Vagina (tissue), 2 donors: ENCODE results near the gene MAP4K2. TPM values are rescaled to one million over a fixed set of nuclear protein-coding genes. Genes with fewer than 3 reads are reported as not detected.

Experiments
- DNase-seq, 2 donors: peaks; one replicate each; pipeline ENCODE4 v3.0.0-alpha.2; 2017; ENCODE audit errors: extremely low spot score in 2 of 2
- H3K27ac ChIP-seq: fragments of 200-600 bp; sonication (generic); one replicate; pipeline ENCODE4 v1.5.1; 2019
- H3K27me3 ChIP-seq: fragments of 200-600 bp; sonication (generic); one replicate; pipeline ENCODE4 v1.5.1; 2019
- H3K36me3 ChIP-seq, 2 donors: fragments of 200-600 bp; sonication (generic); one replicate each; pipeline ENCODE4 v1.5.1; 2017 to 2019
- H3K4me1 ChIP-seq: fragments of 200-600 bp; sonication (generic); one replicate; pipeline ENCODE4 v1.5.1; 2019
- H3K4me3 ChIP-seq, 2 donors: fragments of 200-600 bp; sonication (generic); 1 replicate in 1 of 2; 2 replicates in 1 of 2; pipeline ENCODE4 v1.5.1; 2016 to 2019
- H3K9me3 ChIP-seq: fragments of 200-600 bp; sonication (generic); one replicate; pipeline ENCODE4 v1.5.1; 2019
- POLR2A ChIP-seq, 2 donors: fragments of 450-650 bp; IDR thresholded peaks; one replicate each; pipeline ENCODE4 v1.6.1; 2017; ENCODE audit warnings: antibody characterized with exemption in 2 of 2, mild to moderate bottlenecking in 2 of 2, moderate library complexity in 2 of 2
- POLR2AphosphoS5 ChIP-seq, 2 donors: sonication (generic); formaldehyde crosslinking; IDR thresholded peaks; one replicate each; pipeline ENCODE4 v1.9.0; 2017; ENCODE audit warnings: antibody characterized with exemption in 2 of 2, mild to moderate bottlenecking in 2 of 2, low read depth in 1 of 2; ENCODE audit not compliant: insufficient read depth in 1 of 2
- intact Hi-C: fragments of 100-400 bp; cut with DNase I; formaldehyde crosslinking; loops from one replicate; pipeline ENCODE4 v1.15.1; 2023
- total RNA-seq: library from RNA; depleted of rRNA; stranded (reverse); fragments of >200 nt; gene quantifications from one replicate; pipeline ENCODE4 v1.2.3, GENCODE V29; 2016
- TF ChIP-seq, protein P1 (sequence below), 3 experiments: fragments of 450-650 bp in 2 of 3; fragments of 200-600 bp in 1 of 3; sonication (generic) in 1 of 3; IDR thresholded peaks; one replicate each; pipeline ENCODE4 v1.5.1; 2017 to 2019; ENCODE audit warnings: antibody characterized with exemption in 3 of 3, mild to moderate bottlenecking in 2 of 3, moderate library complexity in 2 of 3

The MAP4K2 gene
- total RNA-seq, 1 donor from 2014 or later = 20.6 TPM

DNA sequence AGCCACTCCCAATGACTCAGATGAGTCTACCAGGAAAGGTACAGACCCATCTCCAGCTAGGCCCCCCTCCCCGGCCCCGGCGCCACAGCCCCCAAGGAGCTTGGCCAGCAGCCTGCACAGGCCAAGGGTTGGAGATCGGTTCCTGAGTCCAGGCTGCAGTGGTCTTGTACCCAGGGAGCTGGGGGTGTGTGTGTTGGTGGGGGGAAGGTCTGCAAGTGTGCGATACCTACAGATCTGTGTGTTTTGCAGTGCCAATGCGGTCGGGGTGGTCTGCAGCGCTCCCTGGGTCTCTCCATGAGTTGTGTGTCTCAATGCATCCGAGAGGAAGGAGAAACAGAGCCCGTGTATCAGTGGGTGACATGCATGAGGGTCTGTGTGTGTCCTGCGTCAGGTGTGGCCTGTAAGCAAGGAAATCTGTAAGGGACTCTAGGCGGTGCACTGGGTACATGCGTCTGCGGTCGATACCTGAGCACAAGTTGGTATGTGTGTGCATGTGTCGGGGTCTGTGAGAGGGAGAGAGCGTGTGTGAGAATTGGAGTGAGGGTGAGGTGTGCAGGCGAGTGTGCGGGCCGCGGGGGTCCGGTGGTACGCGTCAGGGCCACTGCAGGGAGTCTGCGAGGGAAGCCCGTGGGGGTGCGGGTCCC is 40.8 kb upstream of the MAP4K2 start:
- no peak for DNase-seq
- peaks cover 25% of the 10 kb centered on the region for H3K4me1 ChIP-seq
- peak overlapping the region; percentile 50 to 56 for H3K4me3 ChIP-seq
- no peaks in the 10 kb centered on the region for H3K27me3 ChIP-seq
- intact Hi-C loops = loop anchor here (2.0 kb wide), 1 partner anchor 45 kb away; no protein-coding TSS in a partner anchor
- H3K27ac ChIP-seq = peak overlapping the region; percentile 78
- H3K9me3 ChIP-seq = no peaks in the 10 kb centered on the region
- peaks cover 0 to 7% of the 10 kb centered on the region in 2 donors for H3K36me3 ChIP-seq
- TF ChIP-seq, protein P1, sequence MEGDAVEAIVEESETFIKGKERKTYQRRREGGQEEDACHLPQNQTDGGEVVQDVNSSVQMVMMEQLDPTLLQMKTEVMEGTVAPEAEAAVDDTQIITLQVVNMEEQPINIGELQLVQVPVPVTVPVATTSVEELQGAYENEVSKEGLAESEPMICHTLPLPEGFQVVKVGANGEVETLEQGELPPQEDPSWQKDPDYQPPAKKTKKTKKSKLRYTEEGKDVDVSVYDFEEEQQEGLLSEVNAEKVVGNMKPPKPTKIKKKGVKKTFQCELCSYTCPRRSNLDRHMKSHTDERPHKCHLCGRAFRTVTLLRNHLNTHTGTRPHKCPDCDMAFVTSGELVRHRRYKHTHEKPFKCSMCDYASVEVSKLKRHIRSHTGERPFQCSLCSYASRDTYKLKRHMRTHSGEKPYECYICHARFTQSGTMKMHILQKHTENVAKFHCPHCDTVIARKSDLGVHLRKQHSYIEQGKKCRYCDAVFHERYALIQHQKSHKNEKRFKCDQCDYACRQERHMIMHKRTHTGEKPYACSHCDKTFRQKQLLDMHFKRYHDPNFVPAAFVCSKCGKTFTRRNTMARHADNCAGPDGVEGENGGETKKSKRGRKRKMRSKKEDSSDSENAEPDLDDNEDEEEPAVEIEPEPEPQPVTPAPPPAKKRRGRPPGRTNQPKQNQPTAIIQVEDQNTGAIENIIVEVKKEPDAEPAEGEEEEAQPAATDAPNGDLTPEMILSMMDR (IDR thresholded peaks at IDR 0.05) = no peak
- TF ChIP-seq POLR2AphosphoS5 (IDR thresholded peaks at IDR 0.05; ENCODE audit: insufficient read depth in 1 of 2, low read depth in 1 of 2) (no peak), POLR2A (IDR thresholded peaks at IDR 0.05) (no peak)

DNA sequence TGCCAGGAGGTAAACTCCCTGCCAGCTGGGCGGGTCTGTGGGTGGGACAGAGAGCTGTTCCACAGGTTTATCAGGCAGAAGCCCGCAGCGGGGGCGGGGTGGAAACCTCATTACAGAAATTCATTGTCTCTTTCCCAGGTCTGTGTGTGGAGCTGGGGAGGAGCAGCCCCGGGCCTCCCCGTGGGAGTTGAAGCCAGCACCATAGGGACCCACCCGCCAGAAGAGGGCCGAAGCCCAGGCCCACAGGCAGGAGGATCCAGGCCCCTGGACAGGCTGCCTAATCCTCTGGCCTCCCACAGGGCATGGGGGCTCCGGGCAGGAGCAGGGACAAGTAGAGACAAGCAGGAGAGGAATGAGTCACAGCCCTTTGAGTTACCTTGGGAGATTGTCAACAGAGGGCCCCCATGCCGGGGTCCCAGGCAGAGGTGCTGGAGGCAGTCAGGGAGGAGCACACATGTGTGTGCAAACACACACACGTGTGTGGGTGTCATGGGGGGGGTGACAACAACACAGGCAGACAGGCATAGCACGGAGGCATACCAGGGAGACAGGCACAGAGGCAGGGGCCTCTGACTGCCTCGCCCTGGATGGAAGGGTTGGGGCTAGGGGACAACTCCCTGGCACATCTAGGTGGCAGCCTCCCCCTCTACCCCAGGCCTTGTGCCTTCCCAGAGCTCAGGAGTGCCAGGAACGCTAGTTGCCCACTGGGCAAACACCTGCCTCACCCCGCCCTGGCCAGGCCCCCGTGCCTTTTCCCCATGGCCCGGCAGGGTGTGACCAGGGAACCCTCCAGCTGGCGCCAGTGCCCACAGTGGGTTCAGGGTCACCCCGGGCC is 40.1 kb upstream of the MAP4K2 start:
- H3K36me3 ChIP-seq = peaks cover 0 to 7% of the 10 kb centered on the region in 2 donors
- no peak for DNase-seq
- H3K27ac ChIP-seq = peak overlapping the region; percentile 78
- peaks cover 18% of the 10 kb centered on the region for H3K4me1 ChIP-seq
- no peaks in the 10 kb centered on the region for H3K9me3 ChIP-seq
- peak overlapping the region; percentile 50 to 56 for H3K4me3 ChIP-seq
- H3K27me3 ChIP-seq = no peaks in the 10 kb centered on the region
- TF ChIP-seq POLR2A (IDR thresholded peaks at IDR 0.05) (no peak), POLR2AphosphoS5 (IDR thresholded peaks at IDR 0.05; ENCODE audit: insufficient read depth in 1 of 2, low read depth in 1 of 2) (peak; percentile 8 to 45)
- intact Hi-C loops = no loop called here

DNA sequence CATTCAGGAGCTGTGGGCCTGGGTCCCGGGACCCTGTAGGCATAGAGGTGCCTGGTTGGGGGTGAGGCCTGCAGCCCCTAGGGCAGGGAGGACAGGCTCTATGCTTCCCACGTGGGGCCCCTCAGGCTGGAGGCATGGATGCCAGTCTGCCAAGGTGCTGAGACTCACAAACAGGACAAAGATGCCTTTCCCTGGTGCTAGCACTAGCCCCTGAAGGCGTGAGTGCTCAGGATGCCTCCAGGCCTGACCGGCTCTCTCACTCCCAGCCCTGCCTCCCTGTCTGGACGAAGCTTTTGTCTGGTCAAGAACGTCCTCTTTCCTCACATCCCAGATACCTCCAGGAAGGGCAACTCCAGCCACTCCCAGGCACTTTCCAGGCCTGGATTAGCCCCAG is 39.3 kb upstream of the MAP4K2 start:
- H3K4me3 ChIP-seq = peak overlapping the region in 1 of 2 donors; percentile 50
- peaks cover 13% of the 10 kb centered on the region for H3K4me1 ChIP-seq
- no peak for TF ChIP-seq POLR2A (IDR thresholded peaks at IDR 0.05)
- TF ChIP-seq POLR2AphosphoS5 (IDR thresholded peaks at IDR 0.05; ENCODE audit: insufficient read depth in 1 of 2, low read depth in 1 of 2) = no peak
- TF ChIP-seq, protein P1 (IDR thresholded peaks at IDR 0.05) = no peak
- peak overlapping the region; percentile 78 for H3K27ac ChIP-seq
- no peak for DNase-seq
- H3K27me3 ChIP-seq = no peaks in the 10 kb centered on the region
- intact Hi-C loops = no loop called here
- no peaks in the 10 kb centered on the region for H3K9me3 ChIP-seq
- peaks cover 0 to 7% of the 10 kb centered on the region in 2 donors for H3K36me3 ChIP-seq

DNA sequence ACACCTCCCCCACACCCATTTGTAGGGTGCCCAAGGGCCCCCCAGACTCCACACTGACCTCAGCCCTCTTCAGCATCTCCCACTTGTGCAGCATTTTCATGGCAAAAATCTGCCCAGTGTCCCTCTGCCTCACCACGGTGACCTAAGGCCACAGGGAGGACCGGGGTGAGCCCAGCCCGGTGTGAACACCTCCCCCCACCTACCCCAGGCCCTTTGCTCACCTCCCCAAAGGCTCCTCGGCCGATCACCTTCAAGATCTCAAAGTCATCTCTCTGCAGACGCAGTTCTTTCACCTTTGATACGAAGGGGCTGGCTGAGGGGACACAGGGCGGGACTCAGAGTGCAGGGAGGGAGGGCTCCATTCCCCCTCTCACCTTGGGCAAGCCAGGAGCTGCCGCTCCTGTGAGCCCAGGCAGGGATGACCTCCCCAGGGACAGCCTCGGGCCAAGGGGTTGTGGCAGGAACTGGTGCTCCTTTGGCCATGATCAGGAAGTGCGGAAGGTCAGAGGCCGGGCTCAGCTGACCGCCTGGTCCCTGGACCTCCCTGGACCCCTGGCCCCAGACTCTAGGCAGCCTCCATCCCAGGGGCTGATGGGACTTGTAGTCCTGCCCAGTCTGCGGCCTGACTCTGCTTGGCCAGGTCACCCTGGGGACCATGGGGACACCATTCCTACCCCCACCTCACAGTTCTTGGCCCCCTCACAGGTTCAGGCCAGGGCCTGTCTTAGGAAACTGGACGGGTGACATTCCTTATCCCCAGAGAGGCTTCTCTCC is 38.8 kb upstream of the MAP4K2 start:
- Histone ChIP-seq H3K9me3 (no peaks in the 10 kb centered on the region), H3K36me3 (peaks cover 0 to 7% of the 10 kb centered on the region in 2 donors), H3K4me1 (peaks cover 10% of the 10 kb centered on the region), H3K4me3 (peak overlapping the region in 1 of 2 donors; percentile 50), H3K27me3 (no peaks in the 10 kb centered on the region), H3K27ac (peak overlapping the region; percentile 78)
- TF ChIP-seq POLR2A (IDR thresholded peaks at IDR 0.05) (no peak), POLR2AphosphoS5 (IDR thresholded peaks at IDR 0.05; ENCODE audit: insufficient read depth in 1 of 2, low read depth in 1 of 2) (no peak)
- TF ChIP-seq, protein P1 (IDR thresholded peaks at IDR 0.05) = no peak
- DNase-seq = no peak
- intact Hi-C loops = no loop called here
